Ovary (tissue), 9 donors: Measurements from ENCODE around the gene MDM2. TPM values are rescaled to one million over a fixed set of nuclear protein-coding genes. Genes with fewer than 3 reads are reported as not detected.

Source experiments
- DNase-seq, 5 donors: peaks; one replicate each; pipeline ENCODE4 v3.0.0-alpha.2; 2019 to 2020
- H3K27ac ChIP-seq, 2 donors: fragments of 200-600 bp; one replicate each; pipeline versions ENCODE4 v1.5.1 to v1.8.0; 2019 to 2022
- H3K27me3 ChIP-seq: fragments of 200-600 bp; one replicate; pipeline ENCODE4 v1.8.0; 2022
- H3K36me3 ChIP-seq: fragments of 200-600 bp; sonication (generic); one replicate; pipeline ENCODE4 v1.5.1; 2019
- H3K4me1 ChIP-seq: one replicate; pipeline ENCODE4 v1.8.1; 2013; ENCODE audit warnings: mild to moderate bottlenecking, moderate library complexity; ENCODE audit not compliant: insufficient read depth
- H3K4me3 ChIP-seq: fragments of 200-600 bp; sonication (generic); one replicate; pipeline ENCODE4 v1.5.1; 2017
- H3K9me3 ChIP-seq, 2 donors: fragments of 200-600 bp in 1 of 2; sonication (generic) in 1 of 2; one replicate each; pipeline versions ENCODE4 v1.5.1 to v1.8.1; 2013 to 2019; ENCODE audit warnings: mild to moderate bottlenecking in 1 of 2, moderate library complexity in 1 of 2
- EP300 ChIP-seq: sonication (generic); formaldehyde crosslinking; IDR thresholded peaks from one replicate; pipeline ENCODE4 v1.6.1; 2017; ENCODE audit warnings: antibody characterized with exemption
- POLR2A ChIP-seq: fragments of 450-650 bp; IDR thresholded peaks from one replicate; pipeline ENCODE4 v1.6.1; 2017; ENCODE audit warnings: antibody characterized with exemption, mild to moderate bottlenecking, moderate library complexity
- WGBS, 3 donors: extraction: QIAGEN DNeasy Blood & Tissue Kit in 1 of 3; methylation state at CpG; one replicate each; pipeline versions ENCODE4 v1.1.5 to v1.1.7; 2013 to 2017; 5-methylcytosine and 5-hydroxymethylcytosine counted together
- intact Hi-C, 4 donors: fragments of 100-400 bp; cut with DNase I; formaldehyde crosslinking; loops; one replicate each; pipeline versions ENCODE4 v1.11.0 to v1.15.1; 2022 to 2023
- polyA plus RNA-seq, 2 donors: library from polyadenylated mRNA; stranded (reverse); fragments of 200-250 nt in 1 of 2; fragments of 350-450 nt in 1 of 2; fragmentation: Illumina TruSeq in 1 of 2; extraction: RNeasy Lipid Tissue Mini Kit (QIAGEN cat#74804) in 1 of 2; gene quantifications; one replicate each; pipeline ENCODE4 v1.2.3, GENCODE V29; 2013 to 2014
- total RNA-seq, 7 donors: library from RNA; depleted of rRNA in 2 of 7; stranded (reverse); fragments of >200 nt in 2 of 7; fragmentation: NEBNext Ultra II Directional in 3 of 7; extraction: Animal tissue kit (Norgen Biotek cat#: 25700) in 3 of 7; gene quantifications; one replicate each; pipeline versions ENCODE4 v1.1.0 to v1.2.4, GENCODE V29; 2016 to 2023
- TF ChIP-seq, protein P1 (sequence below), 3 donors: fragments of 450-650 bp in 2 of 3; fragments of 200-600 bp in 1 of 3; IDR thresholded peaks; one replicate each; pipeline versions ENCODE4 v1.5.1 to v1.8.0; 2016 to 2022; ENCODE audit warnings: antibody characterized with exemption in 3 of 3, mild to moderate bottlenecking in 1 of 3
- donor health status: DM: no; HTN: no; CAD: no; lungs with moderate emphysema.
- donor health status: DM: no; HTN: no; CAD: no.
- donor health status: Bipolar disorder and iron deficiency.
- donor health status: DM: yes; HTN: yes; CAD: no.
- donor health status: DM: no; HTN: no; CAD: no.
- donor health status: DM: yes; HTN: yes; CAD: no.

MDM2 gene
- total and polyA plus RNA-seq, 9 donors = 14.1 to 101 (median 68.4) TPM

DNA sequence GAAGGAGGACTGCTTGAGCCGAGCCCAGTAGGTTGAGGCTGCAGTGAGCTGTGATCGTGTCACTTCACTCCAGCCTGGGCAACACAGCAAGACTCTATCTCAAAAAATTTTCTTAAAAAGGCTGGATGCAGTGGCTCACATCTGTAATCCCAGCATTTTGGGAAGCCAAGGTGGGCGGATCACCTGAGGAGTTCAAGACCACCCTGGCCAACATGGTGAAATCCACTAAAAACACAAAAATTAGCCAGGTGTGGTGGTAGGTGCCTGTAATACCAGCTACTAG, 17.1 kb upstream of the MDM2 start:
- no peaks in the 10 kb centered on the region for H3K36me3 ChIP-seq
- DNase-seq = no peak
- intact Hi-C loops = no loop called here
- TF ChIP-seq POLR2A (no peak), EP300 (no peak)
- TF ChIP-seq, protein P1, sequence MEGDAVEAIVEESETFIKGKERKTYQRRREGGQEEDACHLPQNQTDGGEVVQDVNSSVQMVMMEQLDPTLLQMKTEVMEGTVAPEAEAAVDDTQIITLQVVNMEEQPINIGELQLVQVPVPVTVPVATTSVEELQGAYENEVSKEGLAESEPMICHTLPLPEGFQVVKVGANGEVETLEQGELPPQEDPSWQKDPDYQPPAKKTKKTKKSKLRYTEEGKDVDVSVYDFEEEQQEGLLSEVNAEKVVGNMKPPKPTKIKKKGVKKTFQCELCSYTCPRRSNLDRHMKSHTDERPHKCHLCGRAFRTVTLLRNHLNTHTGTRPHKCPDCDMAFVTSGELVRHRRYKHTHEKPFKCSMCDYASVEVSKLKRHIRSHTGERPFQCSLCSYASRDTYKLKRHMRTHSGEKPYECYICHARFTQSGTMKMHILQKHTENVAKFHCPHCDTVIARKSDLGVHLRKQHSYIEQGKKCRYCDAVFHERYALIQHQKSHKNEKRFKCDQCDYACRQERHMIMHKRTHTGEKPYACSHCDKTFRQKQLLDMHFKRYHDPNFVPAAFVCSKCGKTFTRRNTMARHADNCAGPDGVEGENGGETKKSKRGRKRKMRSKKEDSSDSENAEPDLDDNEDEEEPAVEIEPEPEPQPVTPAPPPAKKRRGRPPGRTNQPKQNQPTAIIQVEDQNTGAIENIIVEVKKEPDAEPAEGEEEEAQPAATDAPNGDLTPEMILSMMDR (IDR thresholded peaks at IDR 0.05) = no peak
- no peaks in the 10 kb centered on the region for H3K9me3 ChIP-seq
- peaks cover under 1% of the 10 kb centered on the region for H3K4me1 ChIP-seq
- no peak overlapping the region for H3K4me3 ChIP-seq
- H3K27me3 ChIP-seq = no peaks in the 10 kb centered on the region
- no peak overlapping the region for H3K27ac ChIP-seq
- 63 to 67% (median 65%) methylated on average over 3 of the region's 3 CpGs for WGBS, 3 donors

GRCh38 chr12:68791897-68792481, 16.0 kb upstream of the MDM2 start:
- TF ChIP-seq EP300 (no peak), POLR2A (no peak)
- TF ChIP-seq, protein P1 (IDR thresholded peaks at IDR 0.05) = no peak
- H3K4me1 ChIP-seq = no peaks in the 10 kb centered on the region
- no peaks in the 10 kb centered on the region for H3K36me3 ChIP-seq
- intact Hi-C loops = no loop called here
- 91 to 100% (median 94%) methylated on average over 2 of the region's 2 CpGs for WGBS, 3 donors
- H3K27me3 ChIP-seq = no peaks in the 10 kb centered on the region
- no peak overlapping the region for H3K4me3 ChIP-seq
- no peak overlapping the region for H3K27ac ChIP-seq
- H3K9me3 ChIP-seq = no peaks in the 10 kb centered on the region
- no peak for DNase-seq

DNA sequence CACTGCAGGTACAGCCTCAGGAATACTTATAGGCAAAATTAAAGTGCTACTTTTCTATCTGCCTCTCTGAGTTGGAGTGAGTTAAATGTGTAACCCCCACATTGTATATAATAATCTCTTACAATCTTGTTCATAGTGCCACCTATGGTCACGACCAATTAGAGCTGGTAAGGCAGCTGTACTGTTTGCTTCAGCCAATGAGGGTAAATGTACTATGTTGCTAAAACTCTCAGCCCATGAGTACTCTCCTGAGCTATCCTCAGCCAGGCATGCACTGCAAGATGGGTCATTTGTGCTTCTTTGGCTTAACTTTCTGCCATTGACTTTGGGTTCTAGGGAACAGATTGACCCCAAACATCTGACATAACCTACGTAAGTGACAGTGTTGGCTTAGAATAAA, 15.0 kb upstream of the MDM2 start:
- H3K4me1 ChIP-seq = no peaks in the 10 kb centered on the region
- H3K9me3 ChIP-seq = no peaks in the 10 kb centered on the region
- H3K36me3 ChIP-seq = no peaks in the 10 kb centered on the region
- intact Hi-C loops = no loop called here
- no peak overlapping the region for H3K27ac ChIP-seq
- WGBS, 3 donors = 75 to 86% (median 77%) methylated on average over 2 of the region's 2 CpGs
- TF ChIP-seq, protein P1 (IDR thresholded peaks at IDR 0.05) = no peak
- TF ChIP-seq POLR2A (no peak), EP300 (no peak)
- no peaks in the 10 kb centered on the region for H3K27me3 ChIP-seq
- DNase-seq = no peak
- H3K4me3 ChIP-seq = no peak overlapping the region

- Histone ChIP-seq H3K4me3 (no peak overlapping the region), H3K27ac (no peak overlapping the region), H3K36me3 (no peaks in the 10 kb centered on the region), H3K9me3 (no peaks in the 10 kb centered on the region), H3K4me1 (no peaks in the 10 kb centered on the region), H3K27me3 (no peaks in the 10 kb centered on the region)
- intact Hi-C loops = no loop called here
- 88 to 93% (median 88%) methylated on average over 4 of the region's 4 CpGs for WGBS, 3 donors
- no peak for TF ChIP-seq EP300
- TF ChIP-seq POLR2A = no peak
- TF ChIP-seq, protein P1 (IDR thresholded peaks at IDR 0.05) = no peak
- no peak for DNase-seq
Measured at GRCh38 chr12:68793436-68793835, 14.5 kb upstream of the MDM2 start.
